Measurements from ENCODE around the gene USP12.

Gene USP12

GRCh38 chr13:27022571-27023311 lies 148.9 kb downstream of the USP12 start:
- H2AFZ ChIP-seq (ENCODE audit: insufficient read depth, low read length, poor library complexity), result no peak overlapping the region
- no peaks in the 10 kb centered on the region for H3K9me3 ChIP-seq (ENCODE audit: insufficient read depth, low read depth, low read length)
- no peak overlapping the region for H2BK12ac ChIP-seq (ENCODE audit: low read length)
- no peak overlapping the region for H3K23ac ChIP-seq (ENCODE audit: low read length)
- no peaks in the 10 kb centered on the region for H3K79me2 ChIP-seq (ENCODE audit: control insufficient read depth, insufficient read depth, low read length, poor library complexity)
- no peaks in the 10 kb centered on the region for H3K27me3 ChIP-seq (ENCODE audit: insufficient read depth, low read length)
- no peak overlapping the region for H3K4ac ChIP-seq (ENCODE audit: low read depth, low read length)
- no peaks in the 10 kb centered on the region for H3K79me1 ChIP-seq (ENCODE audit: low read length)
- no peak overlapping the region for H4K12ac ChIP-seq (ENCODE audit: low read depth, low read length)
- no peak overlapping the region for H3K14ac ChIP-seq (ENCODE audit: low read length)
- WGBS (ENCODE audit: extremely low coverage, insufficient coverage, insufficient read length), result no CpG with 5 or more reads among the region's 9 CpGs
- no peak overlapping the region for H4K91ac ChIP-seq (ENCODE audit: low read depth, low read length)
- H2BK120ac ChIP-seq (ENCODE audit: insufficient read depth, low read length, poor library complexity), result no peak overlapping the region
- no peak overlapping the region for H3K4me2 ChIP-seq (ENCODE audit: low read length)
- H4K8ac ChIP-seq (ENCODE audit: low read depth, low read length), result no peak overlapping the region
- H3K27ac ChIP-seq (ENCODE audit: low read depth, low read length), result no peak overlapping the region
- H3K4me1 ChIP-seq (ENCODE audit: control insufficient read depth in 1 of 2, insufficient read depth in 2 of 2, low read length in 2 of 2), result no peaks in the 10 kb centered on the region
- no peak overlapping the region for H2BK5ac ChIP-seq (ENCODE audit: low read depth, low read length, poor library complexity)
- H3K9ac ChIP-seq (ENCODE audit: low read length), result no peak overlapping the region
- no peak overlapping the region for H3K4me3 ChIP-seq (ENCODE audit: low read depth, low read length)
- no peak overlapping the region for H3K18ac ChIP-seq (ENCODE audit: low read length)
- no peak for DNase-seq
- H2AK5ac ChIP-seq (ENCODE audit: low read length), result no peak overlapping the region
- H3K36me3 ChIP-seq (ENCODE audit: control insufficient read depth in 1 of 2, insufficient read depth in 2 of 2, low read length in 2 of 2), result no peaks in the 10 kb centered on the region

GRCh38 chr13:27020415-27020814 lies 151.2 kb downstream of the USP12 start:
- H4K12ac ChIP-seq (ENCODE audit: low read depth, low read length), result no peak overlapping the region
- no peak overlapping the region for H2AFZ ChIP-seq (ENCODE audit: insufficient read depth, low read length, poor library complexity)
- DNase-seq, result no peak
- no peaks in the 10 kb centered on the region for H3K9me3 ChIP-seq (ENCODE audit: insufficient read depth, low read depth, low read length)
- WGBS (ENCODE audit: extremely low coverage, insufficient coverage, insufficient read length), result no CpG with 5 or more reads among the region's 8 CpGs
- no peak overlapping the region for H3K4ac ChIP-seq (ENCODE audit: low read depth, low read length)
- no peaks in the 10 kb centered on the region for H3K79me1 ChIP-seq (ENCODE audit: low read length)
- no peak overlapping the region for H2BK12ac ChIP-seq (ENCODE audit: low read length)
- no peak overlapping the region for H3K9ac ChIP-seq (ENCODE audit: low read length)
- no peak overlapping the region for H3K4me2 ChIP-seq (ENCODE audit: low read length)
- no peak overlapping the region for H3K23ac ChIP-seq (ENCODE audit: low read length)
- H4K91ac ChIP-seq (ENCODE audit: low read depth, low read length), result no peak overlapping the region
- H2BK120ac ChIP-seq (ENCODE audit: insufficient read depth, low read length, poor library complexity), result no peak overlapping the region
- H3K27ac ChIP-seq (ENCODE audit: low read depth, low read length), result no peak overlapping the region
- H3K4me1 ChIP-seq (ENCODE audit: control insufficient read depth in 1 of 2, insufficient read depth in 2 of 2, low read length in 2 of 2), result no peaks in the 10 kb centered on the region
- H4K8ac ChIP-seq (ENCODE audit: low read depth, low read length), result no peak overlapping the region
- no peak overlapping the region for H2BK5ac ChIP-seq (ENCODE audit: low read depth, low read length, poor library complexity)
- H2AK5ac ChIP-seq (ENCODE audit: low read length), result no peak overlapping the region
- no peak overlapping the region for H3K14ac ChIP-seq (ENCODE audit: low read length)
- H3K27me3 ChIP-seq (ENCODE audit: insufficient read depth, low read length), result no peaks in the 10 kb centered on the region
- H3K79me2 ChIP-seq (ENCODE audit: control insufficient read depth, insufficient read depth, low read length, poor library complexity), result no peaks in the 10 kb centered on the region
- no peaks in the 10 kb centered on the region for H3K36me3 ChIP-seq (ENCODE audit: control insufficient read depth in 1 of 2, insufficient read depth in 2 of 2, low read length in 2 of 2)
- H3K4me3 ChIP-seq (ENCODE audit: low read depth, low read length), result peak overlapping the region; percentile 63
- no peak overlapping the region for H3K18ac ChIP-seq (ENCODE audit: low read length)

GRCh38 chr13:27018882-27019281 lies 152.7 kb downstream of the USP12 start:
- H2AFZ ChIP-seq (ENCODE audit: insufficient read depth, low read length, poor library complexity), result no peak overlapping the region
- no peaks in the 10 kb centered on the region for H3K36me3 ChIP-seq (ENCODE audit: control insufficient read depth in 1 of 2, insufficient read depth in 2 of 2, low read length in 2 of 2)
- no peak overlapping the region for H3K4me2 ChIP-seq (ENCODE audit: low read length)
- H3K4ac ChIP-seq (ENCODE audit: low read depth, low read length), result no peak overlapping the region
- H4K12ac ChIP-seq (ENCODE audit: low read depth, low read length), result no peak overlapping the region
- no peaks in the 10 kb centered on the region for H3K79me1 ChIP-seq (ENCODE audit: low read length)
- no peak overlapping the region for H2BK12ac ChIP-seq (ENCODE audit: low read length)
- H3K4me3 ChIP-seq (ENCODE audit: low read depth, low read length), result no peak overlapping the region
- H3K79me2 ChIP-seq (ENCODE audit: control insufficient read depth, insufficient read depth, low read length, poor library complexity), result no peaks in the 10 kb centered on the region
- no peak overlapping the region for H2BK5ac ChIP-seq (ENCODE audit: low read depth, low read length, poor library complexity)
- no peaks in the 10 kb centered on the region for H3K9me3 ChIP-seq (ENCODE audit: insufficient read depth, low read depth, low read length)
- H4K91ac ChIP-seq (ENCODE audit: low read depth, low read length), result no peak overlapping the region
- no peak overlapping the region for H3K27ac ChIP-seq (ENCODE audit: low read depth, low read length)
- H3K9ac ChIP-seq (ENCODE audit: low read length), result no peak overlapping the region
- DNase-seq, result no peak
- WGBS (ENCODE audit: extremely low coverage, insufficient coverage, insufficient read length), result no CpG with 5 or more reads among the region's 5 CpGs
- no peak overlapping the region for H2BK120ac ChIP-seq (ENCODE audit: insufficient read depth, low read length, poor library complexity)
- no peaks in the 10 kb centered on the region for H3K27me3 ChIP-seq (ENCODE audit: insufficient read depth, low read length)
- H4K8ac ChIP-seq (ENCODE audit: low read depth, low read length), result no peak overlapping the region
- no peak overlapping the region for H3K23ac ChIP-seq (ENCODE audit: low read length)
- H3K4me1 ChIP-seq (ENCODE audit: control insufficient read depth in 1 of 2, insufficient read depth in 2 of 2, low read length in 2 of 2), result no peaks in the 10 kb centered on the region
- H3K18ac ChIP-seq (ENCODE audit: low read length), result no peak overlapping the region
- no peak overlapping the region for H3K14ac ChIP-seq (ENCODE audit: low read length)
- H2AK5ac ChIP-seq (ENCODE audit: low read length), result no peak overlapping the region

- no CpG with 5 or more reads among the region's 8 CpGs for WGBS (ENCODE audit: extremely low coverage, insufficient coverage, insufficient read length)
Observed at GRCh38 chr13:27018344-27018861, 153.2 kb downstream of the USP12 start.

More at GRCh38 chr13:27018344-27018861, 153.2 kb downstream of the USP12 start:
- Histone ChIP-seq H2AK5ac (ENCODE audit: low read length) (no peak overlapping the region), H2BK12ac (ENCODE audit: low read length) (no peak overlapping the region), H3K23ac (ENCODE audit: low read length) (no peak overlapping the region), H3K4ac (ENCODE audit: low read depth, low read length) (no peak overlapping the region), H2AFZ (ENCODE audit: insufficient read depth, low read length, poor library complexity) (no peak overlapping the region), H2BK5ac (ENCODE audit: low read depth, low read length, poor library complexity) (no peak overlapping the region), H3K79me2 (ENCODE audit: control insufficient read depth, insufficient read depth, low read length, poor library complexity) (no peaks in the 10 kb centered on the region), H3K4me3 (ENCODE audit: low read depth, low read length) (no peak overlapping the region), H3K9ac (ENCODE audit: low read length) (no peak overlapping the region), H3K18ac (ENCODE audit: low read length) (no peak overlapping the region), H3K36me3 (ENCODE audit: control insufficient read depth in 1 of 2, insufficient read depth in 2 of 2, low read length in 2 of 2) (no peaks in the 10 kb centered on the region), H4K91ac (ENCODE audit: low read depth, low read length) (no peak overlapping the region), H3K9me3 (ENCODE audit: insufficient read depth, low read depth, low read length) (no peaks in the 10 kb centered on the region), H3K79me1 (ENCODE audit: low read length) (no peaks in the 10 kb centered on the region), H3K27me3 (ENCODE audit: insufficient read depth, low read length) (no peaks in the 10 kb centered on the region), H4K8ac (ENCODE audit: low read depth, low read length) (no peak overlapping the region), H3K14ac (ENCODE audit: low read length) (no peak overlapping the region), H3K27ac (ENCODE audit: low read depth, low read length) (no peak overlapping the region), H3K4me2 (ENCODE audit: low read length) (no peak overlapping the region), H4K12ac (ENCODE audit: low read depth, low read length) (no peak overlapping the region), H2BK120ac (ENCODE audit: insufficient read depth, low read length, poor library complexity) (no peak overlapping the region), H3K4me1 (ENCODE audit: control insufficient read depth in 1 of 2, insufficient read depth in 2 of 2, low read length in 2 of 2) (no peaks in the 10 kb centered on the region)
- no peak for DNase-seq
